Measurements from ENCODE around the gene TMEM171.

TMEM171 gene

GRCh38 chr5:73160239-73160671 lies 39.9 kb downstream of the TMEM171 start:
- no peaks in the 10 kb centered on the region for H3K4me1 ChIP-seq (ENCODE audit: control insufficient read depth in 2 of 2, insufficient read depth in 2 of 2, low read length in 2 of 2)
- no peaks in the 10 kb centered on the region for H3K36me3 ChIP-seq (ENCODE audit: control insufficient read depth in 2 of 2, insufficient read depth in 2 of 2, low read length in 2 of 2)
- H3K9ac ChIP-seq (ENCODE audit: low read depth in 1 of 2, low read length in 2 of 2), result no peak overlapping the region
- H3K27me3 ChIP-seq (ENCODE audit: control insufficient read depth in 2 of 2, insufficient read depth in 2 of 2, low read length in 2 of 2), result peaks cover 5 to 7% of the 10 kb centered on the region in 2 donors
- H3K4me3 ChIP-seq (ENCODE audit: low read length in 2 of 2), result no peak overlapping the region
- no peak overlapping the region for H3K27ac ChIP-seq (ENCODE audit: low read depth in 2 of 2, low read length in 2 of 2)
- no peaks in the 10 kb centered on the region for H3K9me3 ChIP-seq (ENCODE audit: control insufficient read depth in 2 of 2, low read length in 2 of 2)

DNA sequence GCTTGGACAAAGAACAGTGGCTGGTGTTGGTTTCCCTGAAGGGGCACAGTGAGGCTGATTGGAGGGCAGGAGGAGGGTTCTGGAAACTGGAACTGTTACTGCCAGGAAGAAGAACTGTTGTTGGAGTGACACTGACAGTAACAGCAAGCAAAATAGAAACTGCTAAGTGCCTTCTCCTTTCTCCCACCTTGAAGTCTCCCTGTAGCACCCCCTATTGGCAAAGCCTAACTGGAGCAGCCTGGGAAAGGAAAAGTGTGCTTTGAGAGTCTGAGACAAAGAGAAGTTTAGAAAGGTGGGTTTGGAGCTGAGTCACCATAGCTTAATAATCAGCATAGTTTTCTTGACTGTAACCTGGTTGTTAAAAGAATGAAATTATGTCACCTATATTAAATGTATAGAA lies 50.1 kb downstream of the TMEM171 start:
- Histone ChIP-seq H3K9me3 (ENCODE audit: control insufficient read depth in 2 of 2, low read length in 2 of 2) (no peaks in the 10 kb centered on the region), H3K9ac (ENCODE audit: low read depth in 1 of 2, low read length in 2 of 2) (no peak overlapping the region), H3K4me1 (ENCODE audit: control insufficient read depth in 2 of 2, insufficient read depth in 2 of 2, low read length in 2 of 2) (peaks cover 0 to 2% of the 10 kb centered on the region in 2 donors), H3K27me3 (ENCODE audit: control insufficient read depth in 2 of 2, insufficient read depth in 2 of 2, low read length in 2 of 2) (peaks cover 0 to 3% of the 10 kb centered on the region in 2 donors), H3K4me3 (ENCODE audit: low read length in 2 of 2) (no peak overlapping the region), H3K27ac (ENCODE audit: low read depth in 2 of 2, low read length in 2 of 2) (no peak overlapping the region), H3K36me3 (ENCODE audit: control insufficient read depth in 2 of 2, insufficient read depth in 2 of 2, low read length in 2 of 2) (no peaks in the 10 kb centered on the region)

GRCh38 chr5:73171495-73171894 lies 51.1 kb downstream of the TMEM171 start:
- no peaks in the 10 kb centered on the region for H3K36me3 ChIP-seq (ENCODE audit: control insufficient read depth in 2 of 2, insufficient read depth in 2 of 2, low read length in 2 of 2)
- H3K9ac ChIP-seq (ENCODE audit: low read depth in 1 of 2, low read length in 2 of 2), result no peak overlapping the region
- H3K4me1 ChIP-seq (ENCODE audit: control insufficient read depth in 2 of 2, insufficient read depth in 2 of 2, low read length in 2 of 2), result peaks cover 0 to 2% of the 10 kb centered on the region in 2 donors
- no peak overlapping the region for H3K27ac ChIP-seq (ENCODE audit: low read depth in 2 of 2, low read length in 2 of 2)
- H3K4me3 ChIP-seq (ENCODE audit: low read length in 2 of 2), result no peak overlapping the region
- peaks cover 0 to 3% of the 10 kb centered on the region in 2 donors for H3K27me3 ChIP-seq (ENCODE audit: control insufficient read depth in 2 of 2, insufficient read depth in 2 of 2, low read length in 2 of 2)
- no peaks in the 10 kb centered on the region for H3K9me3 ChIP-seq (ENCODE audit: control insufficient read depth in 2 of 2, low read length in 2 of 2)

DNA sequence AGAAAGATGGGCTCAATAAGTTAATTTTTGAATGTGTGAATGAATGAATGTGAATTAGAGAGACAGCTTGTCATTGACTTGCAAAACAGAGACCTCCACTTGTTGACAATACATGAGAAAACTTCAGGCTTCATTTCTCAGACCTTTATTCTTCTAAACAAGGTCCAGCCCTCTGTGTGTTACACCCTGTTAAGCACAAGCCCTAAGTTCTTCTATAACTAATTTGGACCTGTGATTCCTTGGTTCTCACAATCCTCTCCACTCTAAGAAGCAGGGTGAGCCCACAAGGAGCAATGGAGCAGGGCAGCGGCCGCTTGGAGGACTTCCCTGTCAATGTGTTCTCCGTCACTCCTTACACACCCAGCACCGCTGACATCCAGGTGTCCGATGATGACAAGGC lies 52.6 kb downstream of the TMEM171 start, which contains the start of gene TMEM174:
Gene TMEM174 (plus strand): TSS at position 243 of the 400 bp plus-strand sequence. CDS start 51 bp downstream, at position 294.
- peaks cover 0 to 2% of the 10 kb centered on the region in 2 donors for H3K4me1 ChIP-seq (ENCODE audit: control insufficient read depth in 2 of 2, insufficient read depth in 2 of 2, low read length in 2 of 2)
- peaks cover 0 to 3% of the 10 kb centered on the region in 2 donors for H3K27me3 ChIP-seq (ENCODE audit: control insufficient read depth in 2 of 2, insufficient read depth in 2 of 2, low read length in 2 of 2)
- no peaks in the 10 kb centered on the region for H3K9me3 ChIP-seq (ENCODE audit: control insufficient read depth in 2 of 2, low read length in 2 of 2)
- H3K36me3 ChIP-seq (ENCODE audit: control insufficient read depth in 2 of 2, insufficient read depth in 2 of 2, low read length in 2 of 2), result no peaks in the 10 kb centered on the region
- H3K27ac ChIP-seq (ENCODE audit: low read depth in 2 of 2, low read length in 2 of 2), result no peak within 1 kb of the TSS
- H3K4me3 ChIP-seq (ENCODE audit: low read length in 2 of 2), result no peak within 1 kb of the TSS
- H3K9ac ChIP-seq (ENCODE audit: low read depth in 1 of 2, low read length in 2 of 2), result no peak within 1 kb of the TSS

DNA sequence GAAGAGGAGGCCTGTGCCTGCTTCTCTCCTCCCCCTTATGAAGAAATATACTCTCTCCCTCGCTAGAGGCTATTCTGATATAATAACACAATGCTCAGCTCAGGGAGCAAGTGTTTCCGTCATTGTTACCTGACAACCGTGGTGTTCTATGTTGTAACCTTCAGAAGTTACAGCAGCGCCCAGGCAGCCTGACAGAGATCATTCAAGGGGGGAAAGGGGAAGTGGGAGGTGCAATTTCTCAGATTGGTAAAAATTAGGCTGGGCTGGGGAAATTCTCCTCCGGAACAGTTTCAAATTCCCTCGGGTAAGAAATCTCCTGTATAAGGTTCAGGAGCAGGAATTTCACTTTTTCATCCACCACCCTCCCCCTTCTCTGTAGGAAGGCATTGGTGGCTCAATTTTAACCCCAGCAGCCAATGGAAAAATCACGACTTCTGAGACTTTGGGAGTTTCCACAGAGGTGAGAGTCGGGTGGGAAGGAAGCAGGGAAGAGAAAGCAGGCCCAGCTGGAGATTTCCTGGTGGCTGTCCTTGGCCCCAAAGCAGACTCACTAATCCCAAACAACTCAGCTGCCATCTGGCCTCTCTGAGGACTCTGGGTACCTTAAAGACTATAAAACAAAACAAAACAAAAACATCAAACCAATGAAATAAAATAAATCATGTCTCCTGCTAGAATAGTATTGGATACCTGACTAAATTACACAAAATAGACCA lies 53.9 kb downstream of the TMEM171 start:
- Histone ChIP-seq H3K27me3 (ENCODE audit: control insufficient read depth in 2 of 2, insufficient read depth in 2 of 2, low read length in 2 of 2) (peaks cover 0 to 3% of the 10 kb centered on the region in 2 donors), H3K4me1 (ENCODE audit: control insufficient read depth in 2 of 2, insufficient read depth in 2 of 2, low read length in 2 of 2) (peaks cover 0 to 2% of the 10 kb centered on the region in 2 donors), H3K9ac (ENCODE audit: low read depth in 1 of 2, low read length in 2 of 2) (no peak overlapping the region), H3K9me3 (ENCODE audit: control insufficient read depth in 2 of 2, low read length in 2 of 2) (no peaks in the 10 kb centered on the region), H3K27ac (ENCODE audit: low read depth in 2 of 2, low read length in 2 of 2) (no peak overlapping the region), H3K36me3 (ENCODE audit: control insufficient read depth in 2 of 2, insufficient read depth in 2 of 2, low read length in 2 of 2) (no peaks in the 10 kb centered on the region), H3K4me3 (ENCODE audit: low read length in 2 of 2) (no peak overlapping the region)

GRCh38 chr5:73176250-73176649 lies 55.9 kb downstream of the TMEM171 start:
- Histone ChIP-seq H3K27me3 (ENCODE audit: control insufficient read depth in 2 of 2, insufficient read depth in 2 of 2, low read length in 2 of 2) (peaks cover 0 to 3% of the 10 kb centered on the region in 2 donors), H3K4me1 (ENCODE audit: control insufficient read depth in 2 of 2, insufficient read depth in 2 of 2, low read length in 2 of 2) (peaks cover 0 to 4% of the 10 kb centered on the region in 2 donors), H3K9ac (ENCODE audit: low read depth in 1 of 2, low read length in 2 of 2) (no peak overlapping the region), H3K36me3 (ENCODE audit: control insufficient read depth in 2 of 2, insufficient read depth in 2 of 2, low read length in 2 of 2) (no peaks in the 10 kb centered on the region), H3K27ac (ENCODE audit: low read depth in 2 of 2, low read length in 2 of 2) (no peak overlapping the region), H3K4me3 (ENCODE audit: low read length in 2 of 2) (no peak overlapping the region), H3K9me3 (ENCODE audit: control insufficient read depth in 2 of 2, low read length in 2 of 2) (no peaks in the 10 kb centered on the region)

GRCh38 chr5:73178265-73178664 lies 57.9 kb downstream of the TMEM171 start:
- Histone ChIP-seq H3K9me3 (ENCODE audit: control insufficient read depth in 2 of 2, low read length in 2 of 2) (no peaks in the 10 kb centered on the region), H3K4me1 (ENCODE audit: control insufficient read depth in 2 of 2, insufficient read depth in 2 of 2, low read length in 2 of 2) (peaks cover 8 to 14% of the 10 kb centered on the region in 2 donors), H3K27ac (ENCODE audit: low read depth in 2 of 2, low read length in 2 of 2) (no peak overlapping the region), H3K27me3 (ENCODE audit: control insufficient read depth in 2 of 2, insufficient read depth in 2 of 2, low read length in 2 of 2) (peaks cover 0 to 3% of the 10 kb centered on the region in 2 donors), H3K9ac (ENCODE audit: low read depth in 1 of 2, low read length in 2 of 2) (no peak overlapping the region), H3K4me3 (ENCODE audit: low read length in 2 of 2) (no peak overlapping the region), H3K36me3 (ENCODE audit: control insufficient read depth in 2 of 2, insufficient read depth in 2 of 2, low read length in 2 of 2) (no peaks in the 10 kb centered on the region)

DNA sequence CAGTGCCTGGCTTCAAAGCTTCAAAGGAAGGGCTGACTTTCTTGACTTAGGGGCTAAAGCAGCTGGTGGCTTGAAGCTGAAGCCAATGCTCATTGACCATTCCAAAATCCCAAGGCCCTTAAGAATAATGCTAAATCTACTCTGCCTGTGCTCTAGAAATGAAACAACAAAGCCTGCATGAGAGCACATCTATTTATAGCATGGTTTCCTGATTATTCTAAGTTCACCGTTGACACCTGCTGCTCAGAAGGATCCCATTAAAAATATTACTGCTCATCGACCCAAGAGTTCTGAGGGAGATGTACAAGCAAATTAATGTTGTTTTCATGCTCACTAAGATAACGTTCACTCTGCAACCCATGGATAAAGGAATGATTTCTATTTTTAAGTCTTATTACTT lies 59.4 kb downstream of the TMEM171 start:
- Histone ChIP-seq H3K36me3 (ENCODE audit: control insufficient read depth in 2 of 2, insufficient read depth in 2 of 2, low read length in 2 of 2) (no peaks in the 10 kb centered on the region), H3K27ac (ENCODE audit: low read depth in 2 of 2, low read length in 2 of 2) (no peak overlapping the region), H3K4me3 (ENCODE audit: low read length in 2 of 2) (no peak overlapping the region), H3K27me3 (ENCODE audit: control insufficient read depth in 2 of 2, insufficient read depth in 2 of 2, low read length in 2 of 2) (peaks cover 0 to 1% of the 10 kb centered on the region in 2 donors), H3K9ac (ENCODE audit: low read depth in 1 of 2, low read length in 2 of 2) (no peak overlapping the region), H3K9me3 (ENCODE audit: control insufficient read depth in 2 of 2, low read length in 2 of 2) (no peaks in the 10 kb centered on the region), H3K4me1 (ENCODE audit: control insufficient read depth in 2 of 2, insufficient read depth in 2 of 2, low read length in 2 of 2) (peaks cover 11 to 20% of the 10 kb centered on the region in 2 donors)

- Histone ChIP-seq H3K36me3 (ENCODE audit: control insufficient read depth in 2 of 2, insufficient read depth in 2 of 2, low read length in 2 of 2) (no peaks in the 10 kb centered on the region), H3K27me3 (ENCODE audit: control insufficient read depth in 2 of 2, insufficient read depth in 2 of 2, low read length in 2 of 2) (no peaks in the 10 kb centered on the region), H3K9me3 (ENCODE audit: control insufficient read depth in 2 of 2, low read length in 2 of 2) (no peaks in the 10 kb centered on the region), H3K9ac (ENCODE audit: low read depth in 1 of 2, low read length in 2 of 2) (no peak overlapping the region), H3K27ac (ENCODE audit: low read depth in 2 of 2, low read length in 2 of 2) (no peak overlapping the region), H3K4me3 (ENCODE audit: low read length in 2 of 2) (no peak overlapping the region), H3K4me1 (ENCODE audit: control insufficient read depth in 2 of 2, insufficient read depth in 2 of 2, low read length in 2 of 2) (peaks cover 11 to 20% of the 10 kb centered on the region in 2 donors)
Measured at GRCh38 chr5:73180566-73180965, 60.2 kb downstream of the TMEM171 start.
